Gastroesophageal sphincter (tissue), 4 donors: Measurements from ENCODE around the gene KDM6B. TPM values are rescaled to one million over a fixed set of nuclear protein-coding genes. Genes with fewer than 3 reads are reported as not detected.

Experiments
- ATAC-seq: fragments of 150-250 bp; one replicate; pipeline ENCODE4 v1.9.1; 2016; ENCODE audit warnings: mild to moderate bottlenecking, moderate library complexity
- H3K27ac ChIP-seq, 4 donors: fragments of 200-600 bp; sonication (generic) in 3 of 4; 1 replicate in 3 of 4; 2 replicates in 1 of 4; pipeline ENCODE4 v1.5.1; 2016 to 2019
- H3K27me3 ChIP-seq: fragments of 200-600 bp; sonication (generic); one replicate; pipeline ENCODE4 v1.5.1; 2019
- H3K36me3 ChIP-seq, 2 donors: fragments of 200-600 bp; sonication (generic); one replicate each; pipeline ENCODE4 v1.5.1; 2019; ENCODE audit warnings: control low read depth in 1 of 2
- H3K4me1 ChIP-seq, 3 donors: fragments of 200-600 bp; sonication (generic); 1 replicate in 2 of 3; 2 replicates in 1 of 3; pipeline ENCODE4 v1.5.1; 2016 to 2019; ENCODE audit warnings: control low read depth in 2 of 3
- H3K4me3 ChIP-seq, 2 donors: fragments of 200-600 bp; sonication (generic); one replicate each; pipeline ENCODE4 v1.5.1; 2019; ENCODE audit warnings: mild to moderate bottlenecking in 1 of 2, moderate library complexity in 1 of 2
- H3K9me3 ChIP-seq, 3 donors: fragments of 200-600 bp; sonication (generic); one replicate each; pipeline ENCODE4 v1.5.1; 2017 to 2019; ENCODE audit warnings: control low read depth in 2 of 3
- CTCF ChIP-seq, 4 experiments: fragments of 200-600 bp in 2 of 4; fragments of 450-650 bp in 2 of 4; sonication (generic) in 1 of 4; IDR thresholded peaks; one replicate each; pipeline ENCODE4 v1.5.1; 2017 to 2019; ENCODE audit warnings: antibody characterized with exemption in 4 of 4, mild to moderate bottlenecking in 2 of 4, moderate library complexity in 2 of 4
- EP300 ChIP-seq: sonication (generic); formaldehyde crosslinking; IDR thresholded peaks from one replicate; pipeline ENCODE4 v1.6.1; 2017; ENCODE audit warnings: antibody characterized with exemption, mild to moderate bottlenecking
- POLR2A ChIP-seq, 2 donors: fragments of 450-650 bp; IDR thresholded peaks; one replicate each; pipeline ENCODE4 v1.6.1; 2017; ENCODE audit warnings: antibody characterized with exemption in 2 of 2, mild to moderate bottlenecking in 2 of 2, moderate library complexity in 1 of 2
- POLR2AphosphoS5 ChIP-seq: sonication (generic); formaldehyde crosslinking; IDR thresholded peaks from one replicate; pipeline ENCODE4 v1.6.1; 2017; ENCODE audit warnings: antibody characterized with exemption
- WGBS, 2 donors: methylation state at CpG; one replicate each; pipeline ENCODE4 v1.1.5; 2018; ENCODE audit warnings: low coverage in 1 of 2; 5-methylcytosine and 5-hydroxymethylcytosine counted together
- total RNA-seq, 4 donors: library from RNA; depleted of rRNA; stranded (reverse); fragments of >200 nt; gene quantifications; one replicate each; pipeline ENCODE4 v1.1.0, GENCODE V29; 2016

Gene KDM6B
- total RNA-seq, 4 donors from 2014 or later, result 5.7 to 16.2 (median 15.6) TPM

- Histone ChIP-seq H3K9me3 (no peaks in the 10 kb centered on the region), H3K27ac (no peak overlapping the region), H3K36me3 (no peaks in the 10 kb centered on the region), H3K27me3 (peaks cover 8% of the 10 kb centered on the region), H3K4me3 (no peak overlapping the region), H3K4me1 (no peaks in the 10 kb centered on the region)
- WGBS, 2 donors, result 56 to 67% methylated on average over 5 to 7 of the region's 10 CpGs
- no peak for TF ChIP-seq EP300
- TF ChIP-seq CTCF (IDR thresholded peaks at IDR 0.05), result no peak
- TF ChIP-seq POLR2AphosphoS5, result no peak
- TF ChIP-seq POLR2A (IDR thresholded peaks at IDR 0.05), result no peak
- ATAC-seq, result no peak
These were observed 16.9 kb upstream of the KDM6B start for GRCh38 chr17:7816926-7817642.

DNA sequence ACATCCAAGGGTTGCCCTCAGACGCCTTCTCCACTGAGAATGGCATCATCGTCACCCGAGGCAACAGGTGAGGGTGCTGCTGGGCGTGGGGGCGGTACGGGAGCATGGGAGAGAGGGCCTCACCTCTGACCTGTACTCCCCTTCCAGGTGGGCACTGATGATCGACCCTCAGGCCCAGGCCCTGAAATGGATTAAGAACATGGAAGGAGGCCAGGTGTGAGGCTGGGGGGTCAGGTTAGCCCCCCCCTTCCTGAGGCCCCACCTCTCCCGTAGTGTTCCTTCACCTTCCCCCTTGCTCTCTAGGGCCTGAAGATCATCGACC lies 16.4 kb upstream of the KDM6B start:
- Histone ChIP-seq H3K36me3 (no peaks in the 10 kb centered on the region), H3K27ac (no peak overlapping the region), H3K9me3 (no peaks in the 10 kb centered on the region), H3K27me3 (peaks cover 8% of the 10 kb centered on the region), H3K4me3 (no peak overlapping the region), H3K4me1 (no peaks in the 10 kb centered on the region)
- no peak for ATAC-seq
- TF ChIP-seq POLR2AphosphoS5, result no peak
- no peak for TF ChIP-seq CTCF (IDR thresholded peaks at IDR 0.05)
- no peak for TF ChIP-seq EP300
- no peak for TF ChIP-seq POLR2A (IDR thresholded peaks at IDR 0.05)
- 82 to 100% methylated on average over 3 to 7 of the region's 9 CpGs for WGBS, 2 donors

- H3K27ac ChIP-seq, result no peak overlapping the region
- no peaks in the 10 kb centered on the region for H3K9me3 ChIP-seq
- no peaks in the 10 kb centered on the region for H3K36me3 ChIP-seq
- H3K27me3 ChIP-seq, result peaks cover 8% of the 10 kb centered on the region
- ATAC-seq, result no peak
- no peak overlapping the region for H3K4me3 ChIP-seq
- 71 to 96% methylated on average over 3 to 4 of the region's 10 CpGs for WGBS, 2 donors
- TF ChIP-seq CTCF (IDR thresholded peaks at IDR 0.05) (no peak), EP300 (no peak), POLR2AphosphoS5 (no peak), POLR2A (IDR thresholded peaks at IDR 0.05) (no peak)
- no peaks in the 10 kb centered on the region for H3K4me1 ChIP-seq
These were observed 16.0 kb upstream of the KDM6B start for GRCh38 chr17:7818026-7818425.

DNA sequence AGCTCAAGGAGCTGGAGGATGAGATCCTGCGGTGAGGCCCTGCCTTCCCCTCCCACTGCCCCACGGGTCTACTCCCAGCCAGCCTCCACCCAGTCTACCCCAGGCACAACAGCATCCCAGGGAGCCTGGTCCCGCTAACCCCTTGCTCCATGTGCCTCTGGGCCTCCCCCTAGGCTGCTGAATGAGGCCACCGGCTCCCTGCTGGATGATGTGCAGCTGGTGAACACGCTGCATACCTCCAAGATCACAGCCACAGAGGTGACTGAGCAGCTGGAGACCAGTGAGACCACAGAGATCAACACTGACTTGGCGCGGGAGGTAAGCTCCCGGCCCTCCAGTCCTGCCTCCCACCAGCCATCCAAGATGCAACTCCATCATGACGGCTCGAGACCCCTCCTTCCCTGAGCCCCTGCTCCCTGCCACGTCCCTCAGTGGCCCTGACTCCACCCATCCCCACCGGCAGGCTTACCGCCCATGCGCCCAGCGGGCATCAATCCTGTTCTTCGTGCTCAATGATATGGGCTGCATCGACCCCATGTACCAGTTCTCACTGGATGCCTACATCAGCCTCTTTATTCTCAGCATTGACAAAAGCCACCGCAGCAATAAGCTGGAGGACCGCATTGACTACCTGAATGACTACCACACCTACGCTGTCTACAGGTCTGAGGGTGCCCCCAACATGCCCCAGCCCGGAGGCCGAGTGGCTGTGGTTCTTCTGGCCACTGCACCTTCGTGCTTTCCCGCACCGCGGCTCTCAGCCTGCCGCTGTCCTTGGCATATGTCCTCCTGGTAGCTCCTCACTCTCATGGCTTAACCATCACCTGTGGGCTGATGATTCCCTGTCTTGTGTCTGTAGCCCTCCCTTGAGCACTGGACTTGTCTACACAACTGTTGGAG lies 15.0 kb upstream of the KDM6B start:
- Histone ChIP-seq H3K27me3 (peaks cover 8% of the 10 kb centered on the region), H3K27ac (no peak overlapping the region), H3K4me1 (no peaks in the 10 kb centered on the region), H3K4me3 (no peak overlapping the region), H3K36me3 (no peaks in the 10 kb centered on the region), H3K9me3 (no peaks in the 10 kb centered on the region)
- ATAC-seq, result no peak
- TF ChIP-seq POLR2A (IDR thresholded peaks at IDR 0.05) (no peak), POLR2AphosphoS5 (no peak)
- 70 to 90% methylated on average over 10 to 15 of the region's 27 CpGs for whole genome bisulfite sequencing, 2 donors

- 67 to 78% methylated on average over 3 to 5 of the region's 5 CpGs for WGBS, 2 donors
- no peaks in the 10 kb centered on the region for H3K9me3 ChIP-seq
- no peak overlapping the region for H3K4me3 ChIP-seq
- no peaks in the 10 kb centered on the region for H3K36me3 ChIP-seq
- ATAC-seq, result no peak
- H3K27ac ChIP-seq, result no peak overlapping the region
- H3K27me3 ChIP-seq, result no peaks in the 10 kb centered on the region
- H3K4me1 ChIP-seq, result peaks cover 0 to 2% (median 0%) of the 10 kb centered on the region in 3 donors
- TF ChIP-seq EP300 (no peak), POLR2A (IDR thresholded peaks at IDR 0.05) (no peak), POLR2AphosphoS5 (no peak), CTCF (IDR thresholded peaks at IDR 0.05) (no peak)
These were observed 13.8 kb upstream of the KDM6B start for GRCh38 chr17:7820231-7820630.
